HG02973 (cell line): Measurements from ENCODE around the gene TMEM147.

Source experiments
- ATAC-seq: cut with Tn5 transposase; IDR thresholded peaks from one replicate; pipeline ENCODE4 v1.9.1; 2021; ENCODE audit warnings: moderate library complexity; ENCODE audit not compliant: unreplicated experiment

The TMEM147 gene, protein sequence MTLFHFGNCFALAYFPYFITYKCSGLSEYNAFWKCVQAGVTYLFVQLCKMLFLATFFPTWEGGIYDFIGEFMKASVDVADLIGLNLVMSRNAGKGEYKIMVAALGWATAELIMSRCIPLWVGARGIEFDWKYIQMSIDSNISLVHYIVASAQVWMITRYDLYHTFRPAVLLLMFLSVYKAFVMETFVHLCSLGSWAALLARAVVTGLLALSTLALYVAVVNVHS

DNA sequence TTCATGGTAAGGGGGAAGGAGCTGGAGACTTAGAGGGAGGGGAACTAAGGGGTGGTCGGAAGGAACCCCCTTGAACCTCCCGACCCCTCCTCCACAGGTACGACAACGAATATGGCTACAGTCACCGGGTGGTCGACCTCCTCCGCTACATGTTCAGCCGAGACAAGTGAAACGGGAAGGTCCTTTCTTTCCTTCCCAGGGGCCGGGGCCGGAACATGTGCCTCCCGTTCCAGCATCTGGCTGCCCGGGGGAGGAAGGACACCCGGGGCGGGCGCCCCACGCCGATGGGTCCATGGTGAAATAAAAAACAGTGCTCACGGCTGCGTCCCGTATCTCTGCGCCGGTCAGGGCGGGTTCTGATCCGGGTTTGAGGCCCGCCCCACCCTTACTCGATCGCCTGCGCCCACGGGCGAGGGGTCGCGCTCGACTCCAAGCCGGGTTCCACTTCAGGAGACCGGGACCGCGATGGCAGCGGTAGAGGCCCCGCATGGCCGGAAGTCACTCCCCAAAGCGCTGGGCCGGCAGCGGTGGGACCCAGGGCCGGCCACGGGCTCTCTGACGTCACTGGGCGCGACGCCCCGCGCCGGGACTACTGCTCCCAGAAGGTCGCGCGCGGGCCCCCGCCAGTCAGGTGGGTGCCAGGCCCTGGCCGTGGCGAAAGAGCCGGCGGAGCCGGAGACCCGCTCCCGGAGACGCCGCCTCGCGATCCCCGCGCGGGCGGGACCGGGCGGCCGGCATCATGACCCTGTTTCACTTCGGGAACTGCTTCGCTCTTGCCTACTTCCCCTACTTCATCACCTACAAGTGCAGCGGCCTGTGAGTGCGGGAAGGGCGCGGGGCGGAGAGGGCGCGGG lies at the start of gene TMEM147:
Gene TMEM147, plus strand, starts transcription at position 626 of the 854 bp plus-strand sequence. Its CDS starts 114 bp downstream, at position 740.
- peak; percentile 71 for ATAC-seq

DNA sequence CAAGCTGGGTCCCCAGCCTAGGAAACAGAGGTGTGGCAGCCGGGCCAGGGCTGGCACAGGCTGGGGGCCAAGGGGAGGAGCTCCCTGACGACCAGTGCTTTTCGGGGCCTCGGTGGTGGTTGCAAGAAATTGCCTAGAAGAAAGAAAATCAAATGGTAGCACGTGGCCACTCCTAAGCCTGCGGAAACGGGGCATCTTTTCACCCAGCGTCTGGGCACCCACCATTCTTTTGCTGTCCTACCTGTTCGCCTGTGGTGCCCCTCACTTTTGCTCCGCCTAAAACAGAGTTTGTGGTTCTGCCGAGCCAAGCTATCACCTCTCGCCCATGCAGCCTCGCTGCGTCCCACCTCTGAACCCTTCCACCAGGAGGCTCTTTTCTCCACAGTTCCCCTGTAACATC lies 48.0 kb upstream of the TMEM147 start:
- no peak for ATAC-seq

DNA sequence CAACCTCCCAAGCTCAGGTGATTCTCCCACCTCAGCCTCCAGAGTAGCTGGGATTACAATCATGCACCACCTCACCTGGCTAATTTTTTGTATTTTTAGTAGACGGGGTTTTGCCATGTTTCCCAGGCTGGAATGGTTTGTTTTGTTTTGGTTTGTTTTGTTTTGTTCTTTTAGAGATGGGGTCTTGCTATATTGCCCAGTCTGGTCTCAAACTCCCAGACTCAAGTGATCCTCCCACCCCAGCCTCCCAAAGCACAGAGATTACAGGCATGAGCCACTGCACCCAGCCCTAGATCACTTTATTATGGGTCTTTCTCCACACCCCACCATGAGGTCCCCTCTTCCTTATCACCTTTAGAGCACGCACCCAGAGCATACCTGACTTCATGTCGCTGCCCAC lies 47.2 kb upstream of the TMEM147 start:
- ATAC-seq, result no peak

DNA sequence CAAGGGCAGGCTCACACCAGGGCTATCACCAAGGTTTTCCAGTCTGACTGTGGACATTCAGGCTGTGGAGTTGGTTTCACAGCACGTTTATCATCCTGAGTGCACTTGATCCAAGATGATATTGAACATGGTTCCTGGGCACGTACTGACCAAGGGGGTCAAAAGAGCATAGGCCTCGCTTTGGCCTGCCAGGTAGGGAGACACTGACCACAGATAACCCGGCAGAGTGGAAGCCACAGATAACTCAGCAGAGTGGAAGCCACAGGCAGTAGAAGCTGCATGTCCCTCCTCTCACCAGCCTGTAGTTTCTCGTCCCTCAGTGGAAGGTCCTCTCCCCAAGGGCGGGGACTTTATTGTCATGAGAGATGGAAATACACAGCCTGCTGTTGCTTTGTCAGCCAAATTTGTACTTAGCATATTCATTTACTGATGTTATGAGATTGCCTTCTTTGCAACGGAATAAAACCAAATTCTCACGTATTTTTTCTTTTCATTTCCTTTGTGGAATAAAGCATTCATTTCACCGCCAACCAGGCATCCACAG lies 46.4 kb upstream of the TMEM147 start:
- ATAC-seq, result no peak

DNA sequence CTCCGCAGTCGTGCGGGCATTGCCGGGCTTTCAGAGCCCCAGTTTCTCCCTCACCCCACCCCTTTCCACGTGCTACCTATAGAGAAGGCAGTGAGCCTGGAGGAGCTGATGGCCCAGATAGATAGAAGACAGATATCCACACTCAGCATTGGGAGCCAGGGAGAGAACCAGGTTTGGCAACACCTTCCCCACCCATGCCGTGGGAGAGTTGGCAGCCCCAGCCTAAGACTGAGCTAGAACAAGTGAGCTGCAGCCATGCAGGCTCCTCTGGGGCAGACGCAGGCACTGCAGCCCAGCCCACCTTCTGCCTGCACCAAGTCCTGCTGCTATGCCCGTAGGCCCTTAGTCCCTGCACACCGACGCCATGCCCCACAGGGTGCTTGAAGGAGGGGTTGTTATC lies 44.8 kb upstream of the TMEM147 start:
- no peak for ATAC-seq

DNA sequence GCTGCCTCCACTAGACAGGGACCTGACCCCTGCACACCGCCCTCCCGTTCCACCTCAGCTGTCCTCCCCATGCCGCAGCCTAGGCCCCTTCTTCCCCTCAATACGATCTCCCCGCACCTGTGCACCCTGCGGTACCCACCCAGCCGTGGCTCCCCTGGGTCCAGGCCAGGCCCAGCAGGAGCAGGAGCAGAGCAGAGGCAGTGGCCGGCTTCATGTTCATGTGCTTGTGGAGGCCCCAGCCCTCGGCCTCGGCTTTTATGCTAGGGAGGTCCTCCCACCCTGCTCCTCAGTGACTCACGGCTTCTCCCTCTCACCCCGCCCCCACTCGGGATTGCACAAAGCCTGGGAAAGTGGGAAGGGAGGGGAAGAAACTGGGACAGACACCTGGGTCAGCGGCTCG lies 43.7 kb upstream of the TMEM147 start:
- no peak for ATAC-seq

DNA sequence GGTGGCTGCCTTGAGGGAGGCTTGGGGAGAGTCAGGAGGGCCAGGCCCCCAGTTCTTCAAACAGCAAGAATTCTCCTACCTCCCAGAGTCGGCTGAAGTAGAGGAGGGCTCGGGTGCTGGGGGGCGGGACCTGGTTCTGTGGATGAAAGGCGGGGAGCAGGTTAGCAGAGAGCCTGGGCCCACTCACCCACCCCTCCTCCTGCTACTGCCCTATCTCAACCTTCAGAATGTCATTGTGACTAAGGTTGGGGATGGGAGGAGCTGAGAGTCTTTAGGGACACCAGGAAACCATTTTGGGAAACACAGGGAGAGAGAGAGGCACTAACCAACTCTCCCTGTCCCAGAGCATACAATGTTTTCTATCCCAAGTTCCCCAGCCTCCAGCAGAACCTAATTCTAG lies 42.7 kb upstream of the TMEM147 start:
- no peak for ATAC-seq

DNA sequence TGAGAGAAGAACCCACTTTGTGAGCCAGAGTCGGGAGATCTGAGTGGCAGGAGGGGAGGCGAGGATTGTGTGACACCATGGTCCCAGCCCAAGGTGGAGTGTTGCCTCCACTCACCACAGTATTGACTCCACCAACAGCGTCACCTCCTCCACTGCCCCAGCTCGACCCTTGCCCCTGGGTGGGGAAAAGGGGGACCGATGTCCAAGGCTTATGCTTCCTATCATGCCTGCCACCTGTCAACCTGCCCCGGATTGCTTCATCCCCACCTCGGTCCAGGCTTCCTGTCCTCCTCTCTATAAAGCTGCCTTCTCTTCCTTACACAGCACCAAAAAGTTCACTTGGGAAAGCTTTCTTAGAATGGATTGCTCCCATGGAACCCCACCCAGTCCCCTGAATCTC lies 39.4 kb upstream of the TMEM147 start:
- no peak for ATAC-seq

DNA sequence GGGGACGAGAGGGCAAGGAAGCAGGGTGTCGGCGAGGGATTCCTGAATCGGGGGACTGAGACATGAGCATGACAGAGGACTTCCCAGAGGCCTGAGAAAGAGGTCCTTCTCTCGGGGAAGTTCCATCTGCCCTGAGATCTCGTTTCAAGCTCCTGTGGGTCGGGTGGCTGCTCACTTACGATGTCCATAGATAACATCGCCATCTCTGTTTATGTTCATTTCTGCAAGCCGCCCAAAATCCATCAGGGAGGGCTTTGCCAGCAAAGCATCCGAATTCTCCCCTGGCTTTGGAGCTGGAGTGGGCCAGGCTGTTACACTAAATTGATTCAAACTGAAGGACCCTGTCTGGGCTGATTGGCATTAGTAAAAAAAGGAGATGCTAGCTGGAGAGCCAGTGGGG lies 37.9 kb upstream of the TMEM147 start:
- no peak for ATAC-seq

DNA sequence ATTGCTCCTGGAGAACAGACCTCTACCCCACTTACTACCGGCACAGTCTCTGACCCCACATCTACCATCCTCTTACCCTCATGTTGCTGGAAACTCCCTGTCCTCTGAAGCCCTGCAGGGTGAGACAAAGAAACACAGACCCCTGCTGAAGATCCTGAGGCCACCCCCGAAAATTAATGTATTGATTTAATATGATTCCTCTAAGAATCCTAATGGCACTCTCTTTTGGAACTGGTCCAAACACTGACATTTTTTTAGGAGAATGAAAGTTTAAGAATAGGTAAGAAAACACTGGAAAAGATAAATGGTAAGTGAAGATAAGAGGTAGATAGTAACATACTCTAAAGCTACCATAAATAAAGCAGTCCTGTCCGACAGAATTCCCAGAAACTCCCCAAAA lies 37.3 kb upstream of the TMEM147 start:
- ATAC-seq, result no peak

DNA sequence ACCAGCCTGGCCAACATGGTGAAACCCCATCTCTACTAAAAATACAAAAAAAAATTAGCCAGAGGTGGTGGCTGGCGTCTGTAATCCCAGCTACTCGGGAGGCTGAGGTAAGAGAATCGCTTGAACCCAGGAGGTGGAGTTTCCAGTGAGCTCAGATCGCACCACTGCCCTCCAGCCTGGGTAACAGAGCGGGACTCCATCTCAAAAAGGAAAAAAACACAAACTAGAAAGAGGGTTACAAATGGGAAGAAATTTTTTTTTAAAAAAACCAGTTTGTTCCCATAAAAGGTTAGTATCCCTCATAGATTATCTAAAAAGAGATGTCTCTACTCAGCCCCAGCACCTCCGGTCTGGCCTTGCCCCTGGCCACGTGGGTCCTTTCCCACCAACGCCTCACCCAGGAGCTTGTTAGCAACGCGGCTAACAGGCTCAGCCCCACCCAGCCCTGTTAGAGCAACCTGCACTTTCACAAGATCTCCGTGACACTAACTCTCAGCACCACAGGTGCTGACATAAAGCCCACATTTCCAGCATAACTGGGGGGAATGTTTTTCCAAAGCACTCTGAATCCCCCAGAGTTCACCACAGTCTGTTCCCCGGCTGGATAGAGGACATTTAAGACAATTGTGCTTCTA lies 36.3 kb upstream of the TMEM147 start:
- no peak for ATAC-seq

DNA sequence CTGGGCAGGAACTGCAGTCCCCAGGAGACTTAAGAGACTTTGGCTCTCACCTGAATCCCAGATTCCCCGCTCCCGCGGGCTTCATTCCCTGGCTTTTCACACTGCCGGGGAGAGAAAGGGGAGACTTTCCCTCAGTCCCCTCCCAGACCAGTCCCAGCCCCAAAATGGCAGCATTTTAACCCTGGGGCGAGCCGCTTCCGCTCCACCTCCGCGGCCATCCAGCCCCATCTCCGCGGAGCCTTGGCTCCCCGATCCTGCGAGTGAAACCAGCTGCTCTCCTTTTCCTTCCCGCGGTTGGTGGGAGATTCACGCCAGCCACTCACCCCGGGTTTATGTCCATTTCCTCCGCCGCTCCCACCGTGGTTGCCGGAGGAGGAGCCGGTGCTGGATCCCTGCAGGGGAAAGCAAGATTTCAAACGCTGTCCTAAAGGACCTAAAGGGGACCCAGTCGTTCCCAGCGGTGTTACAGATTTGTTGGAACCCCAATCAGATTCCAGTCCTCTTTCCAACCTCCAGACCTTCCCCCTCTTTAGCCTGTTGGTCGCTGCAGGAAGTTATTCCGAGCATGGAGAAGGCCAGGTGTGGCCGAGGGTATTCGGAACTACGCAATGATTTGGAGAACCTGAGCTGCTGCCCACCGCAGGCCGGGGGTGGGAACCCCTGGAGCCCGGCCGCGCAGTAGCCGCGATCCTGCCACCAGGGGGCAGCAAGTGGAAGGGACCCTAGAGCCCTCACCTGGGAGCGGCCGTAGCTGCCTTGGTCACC lies 35.4 kb upstream of the TMEM147 start:
- no peak for ATAC-seq

DNA sequence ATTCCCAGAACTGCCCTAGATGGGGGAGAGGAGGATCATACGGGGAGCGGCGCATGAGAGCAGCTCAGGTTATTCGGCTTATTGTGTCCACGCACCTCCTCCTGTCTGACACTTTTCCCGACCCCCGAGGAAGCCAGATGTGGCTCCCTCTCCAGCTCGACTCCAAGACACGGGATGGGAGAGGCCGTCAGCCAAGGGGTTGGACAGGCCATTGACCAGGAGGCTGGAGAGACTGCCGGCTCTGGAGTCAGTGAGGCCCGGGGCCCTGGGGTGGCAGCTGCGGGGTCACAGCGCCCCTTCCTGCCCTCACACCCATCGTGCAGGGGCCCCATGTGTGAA lies 34.8 kb upstream of the TMEM147 start:
- no peak for ATAC-seq

DNA sequence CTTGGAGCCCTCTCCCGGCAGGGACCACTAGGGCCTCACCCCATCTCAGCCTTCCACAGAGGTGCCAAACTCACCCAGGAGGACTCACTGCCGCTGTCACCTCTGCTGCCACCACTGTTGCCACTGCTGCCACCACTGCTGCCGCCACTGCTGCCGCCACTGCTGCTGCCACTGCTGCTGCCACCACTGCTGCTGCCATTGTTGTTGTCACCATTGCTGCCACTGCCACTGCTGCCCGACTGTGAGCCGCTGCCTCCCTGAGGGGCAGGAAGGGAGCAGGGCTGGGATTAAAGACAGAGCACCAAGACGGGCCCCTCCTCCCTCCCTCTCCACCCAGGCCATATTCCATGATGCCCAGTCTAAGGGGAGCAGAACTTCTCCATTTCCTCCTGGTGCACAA lies 34.1 kb upstream of the TMEM147 start:
- ATAC-seq, result no peak

DNA sequence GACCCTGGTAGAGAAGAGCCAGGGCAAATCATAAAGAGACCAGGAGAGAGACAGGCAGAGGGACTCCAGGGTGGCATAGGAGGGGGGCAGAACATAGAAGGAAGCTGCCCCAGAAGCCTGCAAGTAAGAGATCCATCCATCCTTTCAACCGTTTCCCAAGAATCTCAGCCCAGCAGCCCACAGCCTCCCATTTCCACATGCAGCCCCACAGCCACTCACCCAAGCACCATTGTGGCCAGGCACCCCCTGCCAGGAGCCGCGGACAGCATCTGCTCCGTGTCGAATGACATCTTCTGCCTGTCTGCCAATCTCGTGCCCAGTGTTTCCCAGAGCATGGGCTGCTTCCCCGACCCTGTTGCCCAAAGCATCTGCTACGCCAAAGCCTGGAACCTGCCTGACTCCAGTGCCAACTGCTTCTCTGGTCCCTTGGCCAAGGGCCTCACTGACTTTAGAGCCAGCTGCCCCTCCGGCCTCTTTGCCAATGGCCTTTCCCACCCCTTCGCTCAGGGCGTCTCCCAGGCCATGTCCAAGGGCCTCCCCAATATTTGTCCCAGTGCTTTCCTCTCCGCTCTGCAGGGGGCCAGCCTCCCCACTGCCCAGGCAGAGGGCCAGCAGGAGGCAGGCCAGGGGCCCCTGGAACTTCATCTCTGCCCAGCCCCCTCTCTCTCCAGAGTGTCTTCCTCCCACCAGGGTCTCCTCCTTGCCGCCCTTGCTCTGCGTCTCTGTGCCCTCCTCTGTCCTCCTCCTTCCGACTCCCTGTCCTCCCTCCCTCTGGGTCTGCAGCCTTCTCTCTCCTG lies 32.4 kb upstream of the TMEM147 start:
- no peak for ATAC-seq

DNA sequence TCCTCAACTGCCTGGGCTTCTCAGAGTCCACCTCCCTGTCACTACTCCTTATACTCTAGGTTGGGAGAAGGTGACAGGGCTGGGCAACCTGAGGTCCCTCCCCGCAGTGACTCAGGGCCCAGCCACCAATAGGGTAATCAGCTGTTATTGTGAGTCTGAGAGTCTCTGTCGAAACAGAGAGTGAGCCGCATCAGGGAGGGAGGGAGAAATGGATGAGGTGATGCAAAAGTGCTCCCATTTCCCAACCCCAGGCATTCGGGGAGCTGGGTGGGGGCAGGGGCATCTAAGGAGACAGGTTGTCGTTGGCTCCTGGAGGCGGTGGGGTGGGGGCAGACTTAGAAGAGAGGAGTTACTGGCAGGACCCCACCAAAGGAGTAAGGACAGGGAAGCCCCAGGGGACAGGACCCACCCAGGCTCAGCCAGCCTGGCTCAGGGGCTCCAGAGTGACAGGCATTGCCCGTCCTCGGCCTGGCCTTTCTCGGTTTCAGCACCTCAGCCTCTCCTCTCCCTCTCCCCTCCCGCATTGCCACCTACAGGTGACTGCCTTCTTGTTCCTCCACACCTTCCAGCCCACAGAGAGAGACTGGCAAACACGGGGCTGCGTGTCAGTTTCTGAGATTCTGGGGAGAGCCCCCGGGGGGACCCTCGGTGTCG lies 31.7 kb upstream of the TMEM147 start, which contains the start of gene DMKN:
Gene DMKN, minus strand, starts transcription at position 22 of the 654 bp plus-strand sequence. CDS start 174 bp downstream, outside the sequence.
- ATAC-seq, result no peak

DNA sequence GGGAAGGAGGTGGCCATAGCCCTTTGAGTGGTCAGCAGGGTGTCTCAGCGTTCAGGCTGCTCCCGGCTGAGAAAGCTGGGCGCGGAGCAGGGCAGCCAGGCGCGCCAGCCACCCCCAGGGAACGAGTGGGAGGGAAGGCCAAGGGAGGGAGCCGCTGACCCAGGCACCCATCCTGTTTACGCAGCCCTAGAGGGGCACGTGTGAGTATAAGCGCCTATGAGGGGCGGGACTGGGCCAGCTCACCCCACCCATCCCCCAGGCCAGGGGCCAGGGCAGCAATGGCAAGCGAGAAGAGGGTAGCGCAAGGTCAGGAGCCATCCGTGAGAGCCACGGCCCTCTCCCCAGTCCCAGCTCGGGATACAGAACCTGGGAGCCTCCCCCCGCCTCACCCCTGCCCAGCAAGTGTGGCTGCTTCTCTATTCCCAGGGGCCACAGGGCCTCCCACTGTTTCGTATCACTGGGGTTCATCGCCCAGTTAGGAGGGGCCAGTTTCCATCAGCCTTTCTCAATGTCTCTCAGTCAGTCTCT lies 31.1 kb upstream of the TMEM147 start:
- no peak for ATAC-seq

DNA sequence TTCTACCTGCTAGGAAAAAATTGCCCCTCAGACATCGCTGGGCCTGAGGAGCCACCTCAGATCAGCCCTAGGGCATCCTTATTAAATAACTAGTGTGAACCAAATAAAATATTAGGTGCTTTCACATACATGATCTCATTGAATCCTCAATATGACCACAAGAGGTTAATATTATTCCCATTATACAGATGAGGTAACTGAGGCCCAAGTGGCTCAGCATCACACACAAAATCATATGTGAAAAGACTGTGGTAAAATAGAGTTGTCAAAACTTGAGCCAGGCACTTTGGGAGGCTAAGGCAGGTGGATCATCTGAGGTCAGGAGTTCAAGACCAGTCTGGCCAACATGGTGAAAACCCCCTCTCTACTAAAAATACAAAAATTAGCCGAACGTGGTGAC lies 29.1 kb upstream of the TMEM147 start:
- ATAC-seq, result no peak

DNA sequence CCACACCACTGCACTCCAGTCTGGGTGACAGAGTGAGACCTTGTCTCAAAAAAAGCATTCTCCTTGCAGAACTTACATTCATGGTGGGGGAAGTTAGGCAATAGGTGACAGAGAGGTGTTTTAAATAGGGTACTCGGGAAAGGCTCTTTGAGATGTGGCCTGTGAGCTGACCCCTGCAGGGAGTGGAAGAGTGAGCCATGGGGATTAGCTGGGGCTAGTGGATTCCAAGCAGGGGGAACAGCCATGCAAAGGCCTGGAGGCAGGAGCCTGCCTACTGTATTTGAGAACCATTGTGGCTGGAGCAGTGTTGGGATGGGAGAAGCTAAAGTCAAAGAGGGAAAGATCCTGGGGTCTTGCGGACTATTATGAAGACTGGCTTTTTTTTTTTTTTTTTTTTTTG lies 28.1 kb upstream of the TMEM147 start:
- ATAC-seq, result no peak
